ENCODE results near the gene NFIL3.

GRCh38 chr9:91433180-91433579 is 9.5 kb upstream of the NFIL3 start:
- TF ChIP-seq POLR2AphosphoS5 (IDR thresholded peaks at IDR 0.05), result no peak
- TF ChIP-seq CTCF (IDR thresholded peaks at IDR 0.05; ENCODE audit: poor library complexity, severe bottlenecking), result no peak
- TF ChIP-seq SMC3 (conservative IDR thresholded peaks at IDR 0.05; ENCODE audit: poor library complexity), result no peak
- no peak for TF ChIP-seq EZH2 (IDR thresholded peaks at IDR 0.05; ENCODE audit: borderline replicate concordance, insufficient read depth, low read length, poor library complexity, severe bottlenecking)
- TF ChIP-seq TAF1 (IDR thresholded peaks at IDR 0.05; ENCODE audit: low read depth), result no peak
- no peak for TF ChIP-seq REST (IDR thresholded peaks at IDR 0.05; ENCODE audit: borderline replicate concordance)
- no peak for TF ChIP-seq RAD21 (conservative IDR thresholded peaks at IDR 0.05)
- no peak for TF ChIP-seq EP300 (conservative IDR thresholded peaks at IDR 0.05; ENCODE audit: poor library complexity, severe bottlenecking)
- TF ChIP-seq MXI1 (conservative IDR thresholded peaks at IDR 0.05; ENCODE audit: poor library complexity, severe bottlenecking), result no peak
